Calu3 (cell line): ENCODE measurements around the gene RPL26. TPM values are rescaled to one million over a fixed set of nuclear protein-coding genes. Genes with fewer than 3 reads are reported as not detected.

Experiments used
- BruUV-seq: library from RNA; stranded (reverse); fragments of 400-500 nt; replicated peaks from 2 replicates; lab custom pipeline; 2021; lab: Mats Ljungman, UMichigan
- CTCF ChIA-PET: fragments of 300-600 bp; sonication (Branson Sonifier 250); formaldehyde crosslinking; loops from one replicate; lab custom pipeline; 2022; ENCODE audit warnings: antibody characterized with exemption; lab: Charles Lee
- DNase-seq: peaks from one replicate; pipeline ENCODE4 v3.0.0; 2022
- H3K27ac Mint-ChIP-seq: one replicate; pipeline ENCODE4 v1.8.0; 2022; ENCODE audit warnings: mixed read lengths; ENCODE audit not compliant: unreplicated experiment
- H3K27me3 Mint-ChIP-seq: one replicate; pipeline ENCODE4 v1.8.0; 2022; ENCODE audit warnings: mixed read lengths; ENCODE audit not compliant: unreplicated experiment
- H3K36me3 Mint-ChIP-seq: one replicate; pipeline ENCODE4 v1.8.0; 2022; ENCODE audit warnings: mild to moderate bottlenecking, moderate library complexity, mixed read lengths; ENCODE audit not compliant: insufficient read depth, unreplicated experiment
- H3K4me1 Mint-ChIP-seq: one replicate; pipeline ENCODE4 v1.8.0; 2022; ENCODE audit warnings: mild to moderate bottlenecking, low read depth, mixed read lengths; ENCODE audit not compliant: unreplicated experiment
- H3K4me3 Mint-ChIP-seq: one replicate; pipeline ENCODE4 v1.8.0; 2022; ENCODE audit warnings: mild to moderate bottlenecking, low read depth, moderate library complexity, mixed read lengths; ENCODE audit not compliant: unreplicated experiment
- H3K9me3 Mint-ChIP-seq: one replicate; pipeline ENCODE4 v1.8.0; 2022; ENCODE audit warnings: low read depth, mixed read lengths; ENCODE audit not compliant: unreplicated experiment
- intact Hi-C: fragments of 100-400 bp; cut with micrococcal nuclease; formaldehyde crosslinking; loops from one replicate; pipeline ENCODE4 v1.10.0; 2022; ENCODE audit not compliant: unreplicated experiment
- total RNA-seq: library from RNA; stranded (reverse); gene quantifications from 2 replicates; pipeline ENCODE4 v1.2.3, GENCODE V29; 2022
- TF ChIP-seq, protein P1 (sequence below): fragments of 200-600 bp; IDR thresholded peaks from one replicate; pipeline ENCODE4 v1.8.0; 2022; ENCODE audit warnings: antibody characterized with exemption; ENCODE audit not compliant: unreplicated experiment

Gene RPL26
- total RNA-seq, 1 experiment from 2014 or later: 842 TPM

DNA sequence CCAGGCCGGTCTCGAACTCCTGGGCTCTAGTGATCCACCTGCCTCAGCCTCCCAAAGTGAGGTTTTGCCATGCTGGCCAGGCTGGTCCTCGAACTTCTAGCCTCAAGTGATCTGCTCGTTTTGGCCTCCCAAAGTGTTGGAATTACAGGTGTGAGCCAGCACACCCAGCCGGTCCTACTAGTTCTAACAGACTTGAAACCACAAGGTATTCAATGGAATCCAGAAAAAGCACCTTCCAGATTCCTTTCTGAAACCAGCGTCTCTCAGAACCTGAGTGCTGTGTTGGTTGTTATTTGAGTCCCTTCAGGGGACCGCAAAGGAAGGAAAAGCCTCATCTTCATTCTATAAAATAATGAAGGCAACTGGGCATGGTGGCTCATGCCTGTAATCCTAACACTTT lies 10.6 kb downstream of the RPL26 start:
- peaks cover 34% of the 10 kb centered on the region for H3K36me3 Mint-ChIP-seq
- DNase-seq: no peak
- TF ChIP-seq, protein P1, sequence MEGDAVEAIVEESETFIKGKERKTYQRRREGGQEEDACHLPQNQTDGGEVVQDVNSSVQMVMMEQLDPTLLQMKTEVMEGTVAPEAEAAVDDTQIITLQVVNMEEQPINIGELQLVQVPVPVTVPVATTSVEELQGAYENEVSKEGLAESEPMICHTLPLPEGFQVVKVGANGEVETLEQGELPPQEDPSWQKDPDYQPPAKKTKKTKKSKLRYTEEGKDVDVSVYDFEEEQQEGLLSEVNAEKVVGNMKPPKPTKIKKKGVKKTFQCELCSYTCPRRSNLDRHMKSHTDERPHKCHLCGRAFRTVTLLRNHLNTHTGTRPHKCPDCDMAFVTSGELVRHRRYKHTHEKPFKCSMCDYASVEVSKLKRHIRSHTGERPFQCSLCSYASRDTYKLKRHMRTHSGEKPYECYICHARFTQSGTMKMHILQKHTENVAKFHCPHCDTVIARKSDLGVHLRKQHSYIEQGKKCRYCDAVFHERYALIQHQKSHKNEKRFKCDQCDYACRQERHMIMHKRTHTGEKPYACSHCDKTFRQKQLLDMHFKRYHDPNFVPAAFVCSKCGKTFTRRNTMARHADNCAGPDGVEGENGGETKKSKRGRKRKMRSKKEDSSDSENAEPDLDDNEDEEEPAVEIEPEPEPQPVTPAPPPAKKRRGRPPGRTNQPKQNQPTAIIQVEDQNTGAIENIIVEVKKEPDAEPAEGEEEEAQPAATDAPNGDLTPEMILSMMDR: no peak
- H3K27me3 Mint-ChIP-seq: no peaks in the 10 kb centered on the region
- intact Hi-C loops: no loop called here
- no peak overlapping the region for H3K27ac Mint-ChIP-seq
- no TSS peak for BruUV-seq
- CTCF ChIA-PET: no interaction called here
- no peak overlapping the region for H3K4me3 Mint-ChIP-seq
- H3K9me3 Mint-ChIP-seq: no peaks in the 10 kb centered on the region
- H3K4me1 Mint-ChIP-seq: peaks cover 9% of the 10 kb centered on the region

DNA sequence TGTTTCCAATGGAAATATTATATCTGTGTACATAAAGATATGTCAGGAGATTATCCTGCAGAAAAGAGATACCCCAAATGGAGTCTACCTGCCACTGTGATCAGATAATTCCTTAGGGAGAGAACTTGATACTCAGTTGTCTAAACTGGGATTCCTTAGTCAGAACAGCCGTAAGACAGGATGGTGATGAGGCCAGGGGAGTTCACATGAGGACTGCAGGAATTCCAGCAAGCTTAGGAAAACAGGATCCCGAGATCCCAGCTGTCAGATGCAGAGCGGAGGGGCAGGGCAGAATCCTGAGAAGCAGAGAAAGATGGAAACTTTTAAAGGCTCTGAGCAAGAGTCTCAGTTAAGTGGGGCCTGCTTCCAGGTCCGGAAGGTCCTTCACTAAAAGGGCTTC lies 11.2 kb downstream of the RPL26 start:
- CTCF ChIA-PET: no interaction called here
- H3K27ac Mint-ChIP-seq: no peak overlapping the region
- peaks cover 28% of the 10 kb centered on the region for H3K36me3 Mint-ChIP-seq

DNA sequence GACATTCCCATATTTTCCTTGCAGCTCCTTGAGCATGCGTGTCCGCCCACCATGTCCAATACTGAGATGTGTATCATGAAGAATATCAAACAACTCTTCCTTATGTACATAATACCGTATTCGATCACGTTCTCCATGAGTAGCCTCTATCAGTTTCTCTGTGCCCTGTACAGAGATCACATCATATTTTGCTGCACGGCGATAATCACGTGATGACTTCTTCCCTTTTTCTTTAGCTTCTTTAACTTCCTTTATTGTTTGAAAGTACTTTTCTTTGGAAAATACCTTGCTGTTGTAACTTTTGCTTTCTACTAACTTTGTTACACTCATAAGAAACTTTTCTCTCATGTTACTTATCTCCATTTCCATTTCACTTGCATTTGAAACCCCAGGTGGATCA lies 13.0 kb downstream of the RPL26 start:
- Mint-ChIP-seq H3K27ac (no peak overlapping the region), H3K9me3 (no peaks in the 10 kb centered on the region), H3K27me3 (no peaks in the 10 kb centered on the region), H3K36me3 (peaks cover 9% of the 10 kb centered on the region), H3K4me3 (no peak overlapping the region), H3K4me1 (no peaks in the 10 kb centered on the region)
- TF ChIP-seq, protein P1: no peak
- BruUV-seq: no TSS peak
- DNase-seq: no peak
- CTCF ChIA-PET: no interaction called here
- intact Hi-C loops: no loop called here

More for the DNA sequence above, 11.2 kb downstream of the RPL26 start:
- Mint-ChIP-seq H3K27me3 (no peaks in the 10 kb centered on the region), H3K9me3 (no peaks in the 10 kb centered on the region), H3K4me3 (no peak overlapping the region), H3K4me1 (peaks cover 9% of the 10 kb centered on the region)
- BruUV-seq: no TSS peak
- intact Hi-C loops: no loop called here
- TF ChIP-seq, protein P1: no peak
- no peak for DNase-seq

DNA sequence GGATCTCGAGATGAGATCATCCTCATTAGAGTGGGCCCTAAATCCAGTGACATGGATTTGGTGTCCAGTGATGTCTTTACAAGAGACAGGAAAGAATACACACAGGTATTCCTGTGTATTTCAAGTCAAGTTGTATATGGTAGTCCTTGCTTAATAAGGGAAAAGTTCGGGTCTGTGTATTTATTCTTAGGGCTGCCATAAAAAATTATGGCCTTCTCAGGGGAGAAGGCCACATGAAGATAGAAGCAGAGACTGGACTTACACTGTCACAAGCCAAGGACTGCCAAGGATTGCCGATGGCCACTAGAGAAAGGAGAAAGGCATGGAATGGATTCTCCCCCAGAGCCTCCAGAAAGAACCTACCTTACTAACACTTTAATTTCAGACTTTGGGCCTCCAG lies 14.8 kb downstream of the RPL26 start:
- intact Hi-C loops: no loop called here
- no TSS peak for BruUV-seq
- H3K9me3 Mint-ChIP-seq: no peaks in the 10 kb centered on the region
- no peak overlapping the region for H3K4me3 Mint-ChIP-seq
- no peak overlapping the region for H3K27ac Mint-ChIP-seq
- CTCF ChIA-PET: no interaction called here
- H3K4me1 Mint-ChIP-seq: no peaks in the 10 kb centered on the region
- no peaks in the 10 kb centered on the region for H3K27me3 Mint-ChIP-seq
- TF ChIP-seq, protein P1: no peak
- DNase-seq: no peak
- H3K36me3 Mint-ChIP-seq: peaks cover 7% of the 10 kb centered on the region
